Rectal smooth muscle tissue (tissue), 1 donor: ENCODE measurements around the gene LRCOL1.
A peak's percentile ranks its signal among the peaks of the same experiment; 100 is the strongest.

Experiments
- H3K27ac ChIP-seq: one replicate; pipeline ENCODE4 v1.7.0; 2013; ENCODE audit warnings: low read depth, low read length, inconsistent platforms
- H3K27me3 ChIP-seq: one replicate; pipeline ENCODE4 v1.7.0; 2013; ENCODE audit warnings: low read length; ENCODE audit not compliant: control insufficient read depth, insufficient read depth
- H3K36me3 ChIP-seq: one replicate; pipeline ENCODE4 v1.7.0; 2013; ENCODE audit warnings: low read length; ENCODE audit not compliant: control insufficient read depth, insufficient read depth
- H3K4me1 ChIP-seq: one replicate; pipeline ENCODE4 v1.7.0; 2013; ENCODE audit warnings: low read length; ENCODE audit not compliant: control insufficient read depth, insufficient read depth
- H3K4me3 ChIP-seq: one replicate; pipeline ENCODE4 v1.7.0; 2013; ENCODE audit warnings: low read length
- H3K9ac ChIP-seq: one replicate; pipeline ENCODE4 v1.7.0; 2013; ENCODE audit warnings: low read length

The LRCOL1 gene

GRCh38 chr12:132558861-132559623 lies 51.3 kb downstream of the LRCOL1 start:
- H3K36me3 ChIP-seq = no peaks in the 10 kb centered on the region
- H3K27me3 ChIP-seq = no peaks in the 10 kb centered on the region
- peak overlapping the region; percentile 58 for H3K4me3 ChIP-seq
- no peak overlapping the region for H3K27ac ChIP-seq
- H3K9ac ChIP-seq = no peak overlapping the region
- peaks cover 4% of the 10 kb centered on the region for H3K4me1 ChIP-seq

- H3K27ac ChIP-seq = no peak overlapping the region
- no peaks in the 10 kb centered on the region for H3K27me3 ChIP-seq
- H3K9ac ChIP-seq = no peak overlapping the region
- peaks cover 4% of the 10 kb centered on the region for H3K4me1 ChIP-seq
- no peak overlapping the region for H3K4me3 ChIP-seq
- H3K36me3 ChIP-seq = no peaks in the 10 kb centered on the region
Measured at GRCh38 chr12:132558042-132558856, 52.1 kb downstream of the LRCOL1 start.

- Histone ChIP-seq H3K9ac (no peak overlapping the region), H3K4me3 (no peak overlapping the region), H3K27me3 (no peaks in the 10 kb centered on the region), H3K27ac (no peak overlapping the region), H3K4me1 (peaks cover 4% of the 10 kb centered on the region), H3K36me3 (no peaks in the 10 kb centered on the region)
Measured at GRCh38 chr12:132557291-132558015, 52.9 kb downstream of the LRCOL1 start.

- Histone ChIP-seq H3K36me3 (no peaks in the 10 kb centered on the region), H3K4me1 (peaks cover 4% of the 10 kb centered on the region), H3K4me3 (no peak overlapping the region)
Measured at GRCh38 chr12:132556801-132557200, 53.6 kb downstream of the LRCOL1 start.

GRCh38 chr12:132556216-132556615 lies 54.2 kb downstream of the LRCOL1 start:
- Histone ChIP-seq H3K27ac (no peak overlapping the region), H3K4me1 (peaks cover 4% of the 10 kb centered on the region), H3K4me3 (no peak overlapping the region), H3K9ac (no peak overlapping the region), H3K36me3 (no peaks in the 10 kb centered on the region), H3K27me3 (no peaks in the 10 kb centered on the region)

More at GRCh38 chr12:132556801-132557200, 53.6 kb downstream of the LRCOL1 start:
- Histone ChIP-seq H3K9ac (no peak overlapping the region), H3K27me3 (no peaks in the 10 kb centered on the region), H3K27ac (no peak overlapping the region)

GRCh38 chr12:132555686-132556085 lies 54.7 kb downstream of the LRCOL1 start:
- H3K36me3 ChIP-seq = no peaks in the 10 kb centered on the region
- H3K27ac ChIP-seq = no peak overlapping the region
- H3K4me1 ChIP-seq = peaks cover 1% of the 10 kb centered on the region
- no peak overlapping the region for H3K4me3 ChIP-seq
- no peaks in the 10 kb centered on the region for H3K27me3 ChIP-seq
- H3K9ac ChIP-seq = no peak overlapping the region

GRCh38 chr12:132554845-132555630 lies 55.3 kb downstream of the LRCOL1 start:
- Histone ChIP-seq H3K27ac (no peak overlapping the region), H3K36me3 (no peaks in the 10 kb centered on the region), H3K27me3 (no peaks in the 10 kb centered on the region), H3K4me1 (no peaks in the 10 kb centered on the region), H3K9ac (no peak overlapping the region), H3K4me3 (no peak overlapping the region)
